A549 (cell line): Measurements from ENCODE around the gene AKT1S1. TPM values are rescaled to one million over a fixed set of nuclear protein-coding genes. Genes with fewer than 3 reads are reported as not detected.

ENCODE experiments used
- ATAC-seq, 2 experiments: fragments of 200-7000 bp in 1 of 2; fragments of >200 bp in 1 of 2; cut with Nextera tagmentation in 1 of 2; cut with Tn5 transposase in 1 of 2; 3 replicates each; pipeline versions ENCODE4 v1.8.0 to v1.9.1; 2018 to 2020; ENCODE audit warnings: mild to moderate bottlenecking in 1 of 2, moderate library complexity in 1 of 2
- CTCF ChIA-PET: fragments of 300-600 bp; sonication (Branson Sonifier 250); formaldehyde crosslinking; extraction: SDS; loops from one replicate; lab custom pipeline; 2021; ENCODE audit warnings: antibody characterized with exemption, inconsistent platforms; lab: Yijun Ruan, JAX
- POLR2A ChIA-PET: fragments of 350-600 bp; formaldehyde crosslinking; extraction: SDS; loops from one replicate; lab custom pipeline; 2021; ENCODE audit warnings: antibody characterized with exemption, inconsistent platforms; lab: Yijun Ruan, JAX
- DNase-seq, 2 experiments: peaks; one replicate each; pipeline versions ENCODE4 v3.0.0 to v3.0.0-alpha.2; 2011 to 2016; ENCODE audit warnings: low read depth in 1 of 2, low spot score in 1 of 2
- FAIRE-seq: peaks from 2 replicates; lab custom pipeline; 2011; peaks lifted over from hg19 to GRCh38; lab: Jason Lieb, UNC
- H3K27ac ChIP-seq, 2 experiments: fragments of >200 bp; sonication (Bioruptor Twin); formaldehyde crosslinking; 3 replicates each; pipeline ENCODE4 v1.5.1; 2016 to 2017
- H3K4me1 ChIP-seq: fragments of >200 bp; sonication (Bioruptor Twin); formaldehyde crosslinking; 3 replicates; pipeline ENCODE4 v1.6.1; 2016
- H3K4me2 ChIP-seq: fragments of >200 bp; sonication (Bioruptor Twin); formaldehyde crosslinking; 3 replicates; pipeline ENCODE4 v1.6.1; 2016
- H3K4me3 ChIP-seq: fragments of >200 bp; sonication (Bioruptor Twin); formaldehyde crosslinking; 3 replicates; pipeline ENCODE4 v1.5.1; 2016
- H3K9me3 ChIP-seq: fragments of >200 bp; sonication (Bioruptor Twin); formaldehyde crosslinking; 3 replicates; pipeline ENCODE4 v1.6.1; 2016
- CBX8 ChIP-seq: fragments of 200-600 bp; sonication (generic); IDR thresholded peaks from 2 replicates; pipeline ENCODE4 v1.6.1; 2016
- CHD4 ChIP-seq: fragments of 200-600 bp; sonication (generic); IDR thresholded peaks from 2 replicates; pipeline ENCODE4 v1.6.1; 2016; ENCODE audit warnings: antibody characterized with exemption, mild to moderate bottlenecking, borderline replicate concordance
- E2F6 ChIP-seq: IDR thresholded peaks from 2 replicates; pipeline ENCODE4 v1.6.1; 2012; ENCODE audit warnings: low read depth, borderline replicate concordance
- EHMT2 ChIP-seq: fragments of 200-600 bp; sonication (generic); IDR thresholded peaks from 2 replicates; pipeline ENCODE4 v1.6.1; 2016; ENCODE audit warnings: antibody characterized with exemption, low read depth, mild to moderate bottlenecking, moderate library complexity
- EP300 ChIP-seq, 2 experiments: fragments of >200 bp; sonication (Bioruptor Twin); formaldehyde crosslinking; IDR thresholded peaks; 2 replicates in 1 of 2; 3 replicates in 1 of 2; pipeline ENCODE4 v1.6.1; 2016 to 2017
- FOSB ChIP-seq: fragments of 250-450 bp; sonication (Bioruptor Pico); IDR thresholded peaks from 2 replicates; pipeline ENCODE4 v1.5.0; 2020; ENCODE audit warnings: mild to moderate bottlenecking, moderate library complexity
- FOXS1 ChIP-seq: fragments of 250-450 bp; sonication (Bioruptor Pico); IDR thresholded peaks from 2 replicates; pipeline ENCODE4 v1.5.0; 2020; ENCODE audit warnings: mild to moderate bottlenecking, moderate library complexity
- HDAC2 ChIP-seq: fragments of 200-600 bp; sonication (generic); IDR thresholded peaks from 2 replicates; pipeline ENCODE4 v1.6.1; 2016
- HEYL ChIP-seq: fragments of 250-450 bp; sonication (Bioruptor Pico); IDR thresholded peaks from 2 replicates; pipeline ENCODE4 v1.8.0; 2021; ENCODE audit warnings: mild to moderate bottlenecking, moderate library complexity
- HOXB5 ChIP-seq: fragments of 250-450 bp; sonication (Bioruptor Pico); IDR thresholded peaks from 2 replicates; pipeline ENCODE4 v1.5.0; 2020; ENCODE audit warnings: mild to moderate bottlenecking, moderate library complexity
- JUNB ChIP-seq: fragments of >200 bp; sonication (Bioruptor Twin); formaldehyde crosslinking; IDR thresholded peaks from 2 replicates; pipeline ENCODE4 v1.6.1; 2016
- KDM1A ChIP-seq: fragments of 200-600 bp; sonication (generic); IDR thresholded peaks from 2 replicates; pipeline ENCODE4 v1.6.1; 2016; ENCODE audit warnings: low read depth, mild to moderate bottlenecking
- PHF8 ChIP-seq: fragments of 200-600 bp; sonication (generic); IDR thresholded peaks from 2 replicates; pipeline ENCODE4 v1.6.1; 2016; ENCODE audit warnings: low read depth, mild to moderate bottlenecking, antibody characterized with exemption, moderate library complexity, borderline replicate concordance
- POLR2A ChIP-seq: IDR thresholded peaks from 2 replicates; pipeline ENCODE4 v1.6.1; 2012; ENCODE audit warnings: mild to moderate bottlenecking, low read length
- POLR2AphosphoS2 ChIP-seq: conservative IDR thresholded peaks from 2 replicates; pipeline ENCODE4 v1.6.1; 2012; ENCODE audit warnings: low read length, improper control_type of control experiment, inconsistent platforms
- RCOR1 ChIP-seq: fragments of 150-350 bp; IDR thresholded peaks from 2 replicates; pipeline ENCODE4 v1.6.1; 2014; ENCODE audit warnings: antibody characterized with exemption, low read length, low read depth
- RNF2 ChIP-seq: fragments of 200-600 bp; sonication (generic); IDR thresholded peaks from 2 replicates; pipeline ENCODE4 v1.6.1; 2016; ENCODE audit warnings: low read depth, mild to moderate bottlenecking, antibody characterized with exemption, moderate library complexity, borderline replicate concordance
- SMC3 ChIP-seq: fragments of >200 bp; sonication (Bioruptor Twin); formaldehyde crosslinking; IDR thresholded peaks from 3 replicates; pipeline ENCODE4 v1.6.1; 2018; ENCODE audit warnings: inconsistent platforms
- SREBF2 ChIP-seq: fragments of 450-650 bp; IDR thresholded peaks from 2 replicates; pipeline ENCODE4 v1.6.1; 2014; ENCODE audit warnings: mild to moderate bottlenecking, moderate library complexity
- ZNF302 ChIP-seq: fragments of 250-450 bp; sonication (Bioruptor Pico); IDR thresholded peaks from 2 replicates; pipeline ENCODE4 v1.9.0; 2021; ENCODE audit warnings: inconsistent platforms, mild to moderate bottlenecking, moderate library complexity
- WGBS: methylation state at CpG from one replicate; pipeline ENCODE4 v1.1.6; 2017; ENCODE audit errors: missing lambda C conversion rate; 5-methylcytosine and 5-hydroxymethylcytosine counted together
- polyA plus RNA-seq, 4 experiments: library from polyadenylated mRNA; depleted of rRNA in 3 of 4; stranded (reverse); fragments of >200 nt; fragmentation: RNase III in 1 of 4; extraction: RNeasy Plus Mini Kit Qiagen cat#74134 plus additional on column Dnase treatment in 1 of 4; gene quantifications; 2 replicates in 3 of 4; 3 replicates in 1 of 4; pipeline ENCODE4 v1.2.3, GENCODE V29; 2011 to 2017
- TF ChIP-seq, protein P1 (sequence below): fragments of 450-650 bp; IDR thresholded peaks from 2 replicates; pipeline ENCODE4 v1.6.1; 2014; ENCODE audit warnings: antibody characterized with exemption

The AKT1S1 gene
- polyA plus RNA-seq, 2 of the 4 experiments (the other 2 are of a cell fraction), result 39.2 to 75.9 TPM

DNA sequence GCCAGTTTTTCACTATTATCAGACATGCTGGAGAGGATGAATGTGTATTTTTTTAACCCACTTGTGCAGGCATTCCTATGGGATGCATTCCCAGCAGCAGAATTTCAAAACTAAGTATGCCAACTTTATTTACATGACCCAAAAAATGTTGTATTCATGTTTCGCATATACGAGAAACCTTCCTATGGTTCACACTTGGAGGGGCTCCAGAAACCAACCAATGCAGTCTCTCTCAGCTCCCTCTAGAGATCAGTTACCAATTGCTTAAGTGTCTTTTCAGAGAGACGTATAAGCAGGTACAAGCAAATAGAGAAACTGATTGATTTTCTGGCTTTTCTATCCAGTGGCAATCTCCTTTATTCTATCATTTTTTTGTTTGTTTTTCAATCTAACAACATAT is 31.7 kb downstream of the AKT1S1 start (continued):
- no peak for TF ChIP-seq ZNF302
- TF ChIP-seq FOSB, result no peak
- TF ChIP-seq CHD4, result no peak
- TF ChIP-seq EHMT2, result no peak
- no peak for TF ChIP-seq HEYL (CRISPR knock-in tag)
- no peak for TF ChIP-seq PHF8

DNA sequence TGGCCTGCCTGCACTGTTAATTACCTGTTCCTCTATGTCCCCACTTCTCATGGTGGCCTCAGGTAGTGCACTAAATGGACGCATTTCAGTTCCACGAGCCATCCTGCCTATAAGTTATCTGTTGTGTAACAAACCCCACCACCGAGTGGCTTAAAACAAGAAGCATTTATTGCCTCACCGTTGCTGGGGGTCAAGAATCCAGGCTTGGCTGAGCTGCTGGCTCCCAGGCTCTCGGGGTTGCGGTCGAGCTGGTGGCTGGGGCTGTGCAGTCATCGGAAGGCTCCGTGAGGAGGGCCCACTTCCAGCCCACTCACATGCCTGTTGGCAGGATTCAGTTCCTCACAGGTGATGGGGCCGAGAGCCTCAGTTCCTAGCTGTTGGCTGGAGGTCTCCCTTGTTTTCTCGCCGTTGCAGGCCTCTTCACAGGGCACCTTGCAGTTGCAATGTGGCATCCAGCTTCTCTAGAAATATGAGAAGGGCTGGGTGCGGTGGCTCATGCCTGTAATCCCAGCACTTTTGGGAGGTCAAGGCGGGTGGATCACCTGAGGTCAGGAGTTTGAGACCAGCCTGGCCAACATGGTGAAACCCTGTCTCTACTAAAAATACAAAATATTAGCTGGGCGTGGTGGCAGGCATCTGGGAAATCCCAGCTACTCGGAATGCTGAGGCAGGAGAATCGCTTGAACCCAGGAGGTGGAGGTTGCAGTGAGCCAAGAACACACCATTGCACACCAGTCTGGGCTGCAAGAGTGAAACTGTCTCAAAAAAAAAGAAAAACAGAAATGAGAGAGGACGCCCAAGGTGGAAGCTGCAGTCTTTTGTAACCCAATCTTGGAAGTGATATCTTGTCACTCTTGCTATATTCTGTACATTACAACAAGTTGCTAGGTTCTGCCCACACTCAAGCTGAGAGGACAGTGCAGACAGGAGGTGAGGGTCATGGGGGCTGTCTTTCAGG is 32.7 kb downstream of the AKT1S1 start:
- no peak for DNase-seq
- Histone ChIP-seq H3K4me1 (no peaks in the 10 kb centered on the region), H3K27ac (no peak overlapping the region), H3K9me3 (no peaks in the 10 kb centered on the region), H3K4me2 (no peak overlapping the region), H3K4me3 (no peak overlapping the region)
- ATAC-seq, result no peak
- ChIA-PET CTCF (interaction anchor here (0.8 to 3.2 kb wide), 8 partner anchors 8 to 172 kb away, joined by 3 to 7 read pairs (median 3); no protein-coding TSS in a partner anchor), POLR2A (no interaction called here)
- no peak for TF ChIP-seq ZNF302
- TF ChIP-seq EP300 (IDR thresholded peaks at IDR 0.05), result no peak
- TF ChIP-seq HEYL (CRISPR knock-in tag), result no peak
- no peak for TF ChIP-seq POLR2AphosphoS2
- no peak for TF ChIP-seq CBX8
- TF ChIP-seq RNF2, result no peak
- no peak for TF ChIP-seq SREBF2
- TF ChIP-seq E2F6, result no peak
- no peak for TF ChIP-seq HDAC2
- no peak for TF ChIP-seq RCOR1
- TF ChIP-seq POLR2A, result no peak
- TF ChIP-seq CHD4, result no peak
- TF ChIP-seq FOXS1 (CRISPR knock-in tag), result no peak
- no peak for TF ChIP-seq KDM1A
- 84% methylated on average over 13 of the region's 18 CpGs for WGBS
- FAIRE-seq, result no peak

DNA sequence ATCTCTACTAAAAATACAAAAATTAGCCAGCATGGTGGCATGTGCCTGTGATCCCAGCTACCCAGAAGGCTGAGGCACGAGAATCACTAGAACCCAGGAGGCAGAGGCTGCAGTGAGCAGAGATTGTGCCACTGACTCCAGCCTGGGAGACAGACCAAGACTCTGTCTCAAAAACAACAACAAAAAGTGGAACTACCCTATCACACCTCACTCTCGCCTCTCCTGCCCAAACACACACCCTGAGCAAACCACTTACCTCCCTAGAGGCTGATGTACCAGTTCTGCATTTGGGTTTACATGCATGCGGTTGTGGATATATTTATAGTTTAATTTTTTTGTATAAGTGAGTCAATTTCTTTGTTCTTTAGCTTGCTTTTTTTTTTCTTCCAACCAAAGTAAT is 33.9 kb downstream of the AKT1S1 start:
- WGBS, result 85% methylated on average over 3 of the region's 3 CpGs
- no peaks in the 10 kb centered on the region for H3K4me1 ChIP-seq
- no peak overlapping the region for H3K4me2 ChIP-seq
- H3K4me3 ChIP-seq, result no peak overlapping the region
- H3K27ac ChIP-seq, result no peak overlapping the region
- POLR2A ChIA-PET, result no interaction called here
- no peak for DNase-seq
- CTCF ChIA-PET, result interaction anchor here (1.4 to 3.2 kb wide), 3 partner anchors 13 to 171 kb away, joined by 3 to 7 read pairs (median 3); no protein-coding TSS in a partner anchor
- TF ChIP-seq RCOR1 (no peak), HOXB5 (CRISPR knock-in tag) (no peak), EHMT2 (no peak), JUNB (no peak), POLR2AphosphoS2 (no peak), SMC3 (no peak)
- TF ChIP-seq, protein P1, sequence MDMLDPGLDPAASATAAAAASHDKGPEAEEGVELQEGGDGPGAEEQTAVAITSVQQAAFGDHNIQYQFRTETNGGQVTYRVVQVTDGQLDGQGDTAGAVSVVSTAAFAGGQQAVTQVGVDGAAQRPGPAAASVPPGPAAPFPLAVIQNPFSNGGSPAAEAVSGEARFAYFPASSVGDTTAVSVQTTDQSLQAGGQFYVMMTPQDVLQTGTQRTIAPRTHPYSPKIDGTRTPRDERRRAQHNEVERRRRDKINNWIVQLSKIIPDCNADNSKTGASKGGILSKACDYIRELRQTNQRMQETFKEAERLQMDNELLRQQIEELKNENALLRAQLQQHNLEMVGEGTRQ, result no peak
- no peak for ATAC-seq
- no peak for FAIRE-seq
- H3K9me3 ChIP-seq, result no peaks in the 10 kb centered on the region
